Cardiac fibroblast (primary cell): ENCODE results near the gene ABCC10.
"Not testable (repeated sequence)": the region's sequence is repeated elsewhere in the genome, so short reads cannot be mapped to it uniquely, and the experiment has no call there.

Experiments used
- DNase-seq, 2 donors: peaks; one replicate each; pipeline versions ENCODE4 v3.0.0 to v3.0.0-alpha.2; 2010; ENCODE audit warnings: low read depth in 2 of 2
- H3K4me3 ChIP-seq, 2 donors: replicated peaks in 1 of 2; 1 replicate in 1 of 2; 2 replicates in 1 of 2; pipeline ENCODE4 v1.5.1; 2011; ENCODE audit warnings: low read depth in 2 of 2, low read length in 2 of 2, mild to moderate bottlenecking in 2 of 2, moderate library complexity in 1 of 2
- TF ChIP-seq, protein P1 (sequence below): IDR thresholded peaks from one replicate; pipeline ENCODE4 v1.5.1; 2011; ENCODE audit warnings: low read depth, mild to moderate bottlenecking, low read length, inconsistent platforms

The ABCC10 gene

GRCh38 chr6:43427406-43428111, at the start of gene ABCC10:
ABCC10 (plus strand) TSS chr6:43427541; CDS start chr6:43427979, 438 bp downstream.
- peak within 1 kb of the TSS; percentile 95 to 99 for H3K4me3 ChIP-seq
- DNase-seq: peak; percentile 97
- TF ChIP-seq, protein P1, sequence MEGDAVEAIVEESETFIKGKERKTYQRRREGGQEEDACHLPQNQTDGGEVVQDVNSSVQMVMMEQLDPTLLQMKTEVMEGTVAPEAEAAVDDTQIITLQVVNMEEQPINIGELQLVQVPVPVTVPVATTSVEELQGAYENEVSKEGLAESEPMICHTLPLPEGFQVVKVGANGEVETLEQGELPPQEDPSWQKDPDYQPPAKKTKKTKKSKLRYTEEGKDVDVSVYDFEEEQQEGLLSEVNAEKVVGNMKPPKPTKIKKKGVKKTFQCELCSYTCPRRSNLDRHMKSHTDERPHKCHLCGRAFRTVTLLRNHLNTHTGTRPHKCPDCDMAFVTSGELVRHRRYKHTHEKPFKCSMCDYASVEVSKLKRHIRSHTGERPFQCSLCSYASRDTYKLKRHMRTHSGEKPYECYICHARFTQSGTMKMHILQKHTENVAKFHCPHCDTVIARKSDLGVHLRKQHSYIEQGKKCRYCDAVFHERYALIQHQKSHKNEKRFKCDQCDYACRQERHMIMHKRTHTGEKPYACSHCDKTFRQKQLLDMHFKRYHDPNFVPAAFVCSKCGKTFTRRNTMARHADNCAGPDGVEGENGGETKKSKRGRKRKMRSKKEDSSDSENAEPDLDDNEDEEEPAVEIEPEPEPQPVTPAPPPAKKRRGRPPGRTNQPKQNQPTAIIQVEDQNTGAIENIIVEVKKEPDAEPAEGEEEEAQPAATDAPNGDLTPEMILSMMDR: peak; percentile 54

GRCh38 chr6:43377710-43378229, 49.6 kb upstream of the ABCC10 start:
- DNase-seq: no peak
- H3K4me3 ChIP-seq: no peak overlapping the region
- TF ChIP-seq, protein P1: no peak

- TF ChIP-seq, protein P1: no peak
- no peak overlapping the region for H3K4me3 ChIP-seq
- no peak for DNase-seq
Observed at GRCh38 chr6:43378631-43379030, 48.7 kb upstream of the ABCC10 start.

- H3K4me3 ChIP-seq, DNase-seq: not testable (repeated sequence)
Observed at GRCh38 chr6:43380858-43381257, 46.5 kb upstream of the ABCC10 start.

- H3K4me3 ChIP-seq: no peak overlapping the region
- TF ChIP-seq, protein P1: no peak
- DNase-seq: peak; percentile 59 to 74
Observed at GRCh38 chr6:43383021-43383667, 44.2 kb upstream of the ABCC10 start.

DNA sequence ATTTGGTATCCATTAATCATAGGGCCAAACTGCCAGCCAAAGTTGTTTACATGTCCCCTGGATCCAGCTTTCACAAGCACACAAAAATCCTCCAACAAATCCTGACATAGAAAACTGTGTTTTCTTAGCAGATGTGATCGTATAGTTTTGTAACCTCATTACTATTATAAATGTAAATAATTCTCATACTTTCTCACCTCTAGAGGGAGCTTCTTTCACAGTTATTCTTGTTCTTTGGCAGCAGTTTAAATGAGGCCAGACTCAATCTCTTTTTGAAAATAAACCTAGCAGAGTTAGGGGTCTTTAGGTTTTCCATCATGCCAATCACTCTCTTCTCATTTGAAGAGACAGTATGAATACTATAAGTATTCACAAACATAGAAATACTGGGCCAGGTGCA, 40.8 kb upstream of the ABCC10 start:
- H3K4me3 ChIP-seq: no peak overlapping the region
- TF ChIP-seq, protein P1: no peak
- no peak for DNase-seq

GRCh38 chr6:43389730-43390295, 37.5 kb upstream of the ABCC10 start:
- no peak overlapping the region for H3K4me3 ChIP-seq
- TF ChIP-seq, protein P1: no peak
- no peak for DNase-seq

- H3K4me3 ChIP-seq, DNase-seq: not testable (repeated sequence)
Observed at GRCh38 chr6:43390753-43391439, 36.4 kb upstream of the ABCC10 start.
